Endodermal cell (in vitro differentiated cells): ENCODE data around the gene DPP4. TPM values are rescaled to one million over a fixed set of nuclear protein-coding genes. Genes with fewer than 3 reads are reported as not detected.

ENCODE experiments used
- DNase-seq: peaks from one replicate; pipeline ENCODE4 v3.0.0-alpha.2; 2017
- H3K27ac ChIP-seq: 2 replicates; pipeline ENCODE4 v1.5.1; 2013; ENCODE audit warnings: mild to moderate bottlenecking, low read depth, low read length, moderate library complexity
- H3K27me3 ChIP-seq: 2 replicates; pipeline ENCODE4 v1.6.1; 2013; ENCODE audit warnings: mild to moderate bottlenecking, low read length, moderate library complexity; ENCODE audit not compliant: insufficient read depth, control insufficient read depth, poor library complexity, severe bottlenecking
- H3K36me3 ChIP-seq: 2 replicates; pipeline ENCODE4 v1.7.0; 2013; ENCODE audit warnings: mild to moderate bottlenecking, low read length, moderate library complexity; ENCODE audit not compliant: control insufficient read depth, insufficient read depth
- H3K4me1 ChIP-seq: one replicate; pipeline ENCODE4 v1.7.0; 2013; ENCODE audit warnings: low read length; ENCODE audit not compliant: control insufficient read depth, insufficient read depth
- H3K4me3 ChIP-seq: 2 replicates; pipeline ENCODE4 v1.5.1; 2013; ENCODE audit warnings: mild to moderate bottlenecking, low read length, moderate library complexity
- H3K9ac ChIP-seq: 2 replicates; pipeline ENCODE4 v1.6.1; 2013; ENCODE audit warnings: mild to moderate bottlenecking, low read length, moderate library complexity; ENCODE audit not compliant: poor library complexity, severe bottlenecking; ENCODE audit errors: extremely low read depth
- H3K9me3 ChIP-seq: 2 replicates; pipeline ENCODE4 v1.6.1; 2013; ENCODE audit warnings: mild to moderate bottlenecking, low read length, moderate library complexity; ENCODE audit not compliant: control insufficient read depth
- H3K27ac Mint-ChIP-seq: 2 replicates; pipeline ENCODE4 v1.8.0; 2020; ENCODE audit warnings: mixed read lengths
- H3K27me3 Mint-ChIP-seq: 2 replicates; pipeline ENCODE4 v1.8.0; 2021; ENCODE audit warnings: mild to moderate bottlenecking, mixed read lengths; ENCODE audit not compliant: insufficient read depth
- H3K36me3 Mint-ChIP-seq: 2 replicates; pipeline ENCODE4 v1.8.0; 2020; ENCODE audit warnings: low read depth, mixed read lengths
- H3K4me1 Mint-ChIP-seq: 2 replicates; pipeline ENCODE4 v1.8.0; 2020; ENCODE audit warnings: mixed read lengths
- H3K4me3 Mint-ChIP-seq: 2 replicates; pipeline ENCODE4 v1.8.0; 2020; ENCODE audit warnings: mild to moderate bottlenecking, moderate library complexity, mixed read lengths
- H3K9me3 Mint-ChIP-seq: 2 replicates; pipeline ENCODE4 v1.8.0; 2020; ENCODE audit warnings: mild to moderate bottlenecking, mixed read lengths
- WGBS, 2 experiments: methylation state at CpG; one replicate each; pipeline versions ENCODE4 v1.1.5 to v1.1.7; 2013; ENCODE audit warnings: missing lambda C conversion rate in 2 of 2, mixed read lengths in 1 of 2; ENCODE audit not compliant: insufficient coverage in 1 of 2, insufficient read length in 1 of 2; 5-methylcytosine and 5-hydroxymethylcytosine counted together
- total RNA-seq, 2 donors: library from RNA; stranded (reverse); fragmentation: NEBNext Ultra II Directional in 1 of 2; extraction: Animal tissue kit (Norgen Biotek cat#: 25700) in 1 of 2; gene quantifications; 2 replicates in 1 of 2; 3 replicates in 1 of 2; pipeline ENCODE4 v1.2.1, GENCODE V29; 2021
- TF ChIP-seq, protein P1 (sequence below): fragments of 200-600 bp; sonication (generic); conservative IDR thresholded peaks from 2 replicates; pipeline ENCODE4 v1.5.0; 2021; ENCODE audit warnings: antibody characterized with exemption, mild to moderate bottlenecking

Gene DPP4
- total RNA-seq, 2 donors from 2014 or later: 0.46 to 1.2 TPM

GRCh38 chr2:162012565-162013058 is 61.4 kb downstream of the DPP4 start:
- no peaks in the 10 kb centered on the region for H3K27me3 Mint-ChIP-seq
- Histone ChIP-seq H3K9me3 (no peaks in the 10 kb centered on the region), H3K4me1 (peaks cover 7% of the 10 kb centered on the region), H3K27me3 (no peaks in the 10 kb centered on the region), H3K9ac (no peak overlapping the region), H3K36me3 (no peaks in the 10 kb centered on the region), H3K4me3 (no peak overlapping the region), H3K27ac (no peak overlapping the region)
- WGBS, 2 experiments: 84 to 100% methylated on average over 1 to 2 of the region's 2 CpGs
- H3K27ac Mint-ChIP-seq: no peak overlapping the region
- H3K36me3 Mint-ChIP-seq: no peaks in the 10 kb centered on the region
- no peak for DNase-seq
- H3K4me1 Mint-ChIP-seq: peaks cover 24% of the 10 kb centered on the region
- TF ChIP-seq, protein P1, sequence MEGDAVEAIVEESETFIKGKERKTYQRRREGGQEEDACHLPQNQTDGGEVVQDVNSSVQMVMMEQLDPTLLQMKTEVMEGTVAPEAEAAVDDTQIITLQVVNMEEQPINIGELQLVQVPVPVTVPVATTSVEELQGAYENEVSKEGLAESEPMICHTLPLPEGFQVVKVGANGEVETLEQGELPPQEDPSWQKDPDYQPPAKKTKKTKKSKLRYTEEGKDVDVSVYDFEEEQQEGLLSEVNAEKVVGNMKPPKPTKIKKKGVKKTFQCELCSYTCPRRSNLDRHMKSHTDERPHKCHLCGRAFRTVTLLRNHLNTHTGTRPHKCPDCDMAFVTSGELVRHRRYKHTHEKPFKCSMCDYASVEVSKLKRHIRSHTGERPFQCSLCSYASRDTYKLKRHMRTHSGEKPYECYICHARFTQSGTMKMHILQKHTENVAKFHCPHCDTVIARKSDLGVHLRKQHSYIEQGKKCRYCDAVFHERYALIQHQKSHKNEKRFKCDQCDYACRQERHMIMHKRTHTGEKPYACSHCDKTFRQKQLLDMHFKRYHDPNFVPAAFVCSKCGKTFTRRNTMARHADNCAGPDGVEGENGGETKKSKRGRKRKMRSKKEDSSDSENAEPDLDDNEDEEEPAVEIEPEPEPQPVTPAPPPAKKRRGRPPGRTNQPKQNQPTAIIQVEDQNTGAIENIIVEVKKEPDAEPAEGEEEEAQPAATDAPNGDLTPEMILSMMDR: no peak
- H3K9me3 Mint-ChIP-seq: no peaks in the 10 kb centered on the region
- H3K4me3 Mint-ChIP-seq: no peak overlapping the region

- Mint-ChIP-seq H3K27me3 (no peaks in the 10 kb centered on the region), H3K4me3 (no peak overlapping the region), H3K4me1 (peaks cover 24% of the 10 kb centered on the region), H3K27ac (no peak overlapping the region), H3K9me3 (no peaks in the 10 kb centered on the region), H3K36me3 (no peaks in the 10 kb centered on the region)
- 86 to 100% methylated on average over 1 to 2 of the region's 2 CpGs for WGBS, 2 experiments
- Histone ChIP-seq H3K9ac (no peak overlapping the region), H3K4me3 (no peak overlapping the region), H3K27me3 (no peaks in the 10 kb centered on the region), H3K27ac (no peak overlapping the region), H3K36me3 (no peaks in the 10 kb centered on the region), H3K9me3 (no peaks in the 10 kb centered on the region), H3K4me1 (peaks cover 7% of the 10 kb centered on the region)
- TF ChIP-seq, protein P1: no peak
- no peak for DNase-seq
These were observed 62.1 kb downstream of the DPP4 start for GRCh38 chr2:162011706-162012564.

GRCh38 chr2:162009543-162009942 is 64.5 kb downstream of the DPP4 start:
- peak overlapping the region; percentile 4 for H3K27ac Mint-ChIP-seq
- H3K4me3 Mint-ChIP-seq: no peak overlapping the region
- no peaks in the 10 kb centered on the region for H3K9me3 ChIP-seq
- 15% methylated on average over 2 of the region's 2 CpGs; no CpG with 5 or more reads in 1 of the 2 experiments for WGBS, 2 experiments
- no peaks in the 10 kb centered on the region for H3K36me3 Mint-ChIP-seq
- no peak for DNase-seq
- peaks cover 23% of the 10 kb centered on the region for H3K4me1 Mint-ChIP-seq
- no peak overlapping the region for H3K9ac ChIP-seq
- no peak overlapping the region for H3K4me3 ChIP-seq
- TF ChIP-seq, protein P1: no peak
- no peaks in the 10 kb centered on the region for H3K27me3 ChIP-seq
- H3K27ac ChIP-seq: no peak overlapping the region
- peaks cover 7% of the 10 kb centered on the region for H3K4me1 ChIP-seq
- H3K9me3 Mint-ChIP-seq: no peaks in the 10 kb centered on the region
- no peaks in the 10 kb centered on the region for H3K27me3 Mint-ChIP-seq
- no peaks in the 10 kb centered on the region for H3K36me3 ChIP-seq
